ENCODE data around the gene GPR35. TPM values are rescaled to one million over a fixed set of nuclear protein-coding genes. Genes with fewer than 3 reads are reported as not detected.

The GPR35 gene
- total RNA-seq, 1 donor from 2014 or later, result not detected

GRCh38 chr2:240645801-240646175 lies 20.5 kb downstream of the GPR35 start:
- no peak for DNase-seq (ENCODE audit: low read depth)
- no peak for TF ChIP-seq CTCF (conservative IDR thresholded peaks at IDR 0.05; ENCODE audit: low read depth, low read length)
- no peak overlapping the region for H3K4me3 ChIP-seq (ENCODE audit: low read depth, low read length)

GRCh38 chr2:240646176-240646899 lies 21.1 kb downstream of the GPR35 start:
- no peak for TF ChIP-seq CTCF (conservative IDR thresholded peaks at IDR 0.05; ENCODE audit: low read depth, low read length)
- H3K4me3 ChIP-seq (ENCODE audit: low read depth, low read length), result no peak overlapping the region
- DNase-seq (ENCODE audit: low read depth), result no peak

GRCh38 chr2:240646900-240647502 lies 21.7 kb downstream of the GPR35 start:
- no peak for DNase-seq (ENCODE audit: low read depth)
- no peak overlapping the region for H3K4me3 ChIP-seq (ENCODE audit: low read depth, low read length)
- TF ChIP-seq CTCF (conservative IDR thresholded peaks at IDR 0.05; ENCODE audit: low read depth, low read length), result no peak

GRCh38 chr2:240647503-240648154 lies 22.3 kb downstream of the GPR35 start:
- no peak for TF ChIP-seq CTCF (conservative IDR thresholded peaks at IDR 0.05; ENCODE audit: low read depth, low read length)
- DNase-seq (ENCODE audit: low read depth), result no peak

GRCh38 chr2:240648155-240648649 lies 22.9 kb downstream of the GPR35 start:
- no peak for DNase-seq (ENCODE audit: low read depth)

More at GRCh38 chr2:240647503-240648154, 22.3 kb downstream of the GPR35 start:
- H3K4me3 ChIP-seq (ENCODE audit: low read depth, low read length), result no peak overlapping the region

GRCh38 chr2:240648650-240649275 lies 23.5 kb downstream of the GPR35 start:
- DNase-seq (ENCODE audit: low read depth), result no peak
- no peak for TF ChIP-seq CTCF (conservative IDR thresholded peaks at IDR 0.05; ENCODE audit: low read depth, low read length)
- no peak overlapping the region for H3K4me3 ChIP-seq (ENCODE audit: low read depth, low read length)

More at GRCh38 chr2:240648155-240648649, 22.9 kb downstream of the GPR35 start:
- no peak for TF ChIP-seq CTCF (conservative IDR thresholded peaks at IDR 0.05; ENCODE audit: low read depth, low read length)
- no peak overlapping the region for H3K4me3 ChIP-seq (ENCODE audit: low read depth, low read length)

All from epithelial cell of proximal tubule (primary cell).